K562 (cell line): ENCODE measurements around the gene TNFSF18. TPM values are rescaled to one million over a fixed set of nuclear protein-coding genes. Genes with fewer than 3 reads are reported as not detected.

Experiments used
- C11orf30 ChIP-seq: fragments of 450-650 bp; IDR thresholded peaks from 2 replicates; pipeline ENCODE4 v1.6.1; 2016; ENCODE audit warnings: low read depth, mild to moderate bottlenecking
- CBX2 ChIP-seq: fragments of 200-600 bp; sonication (generic); IDR thresholded peaks from one replicate; pipeline ENCODE4 v1.6.1; 2012; ENCODE audit warnings: mild to moderate bottlenecking, low read length, inconsistent platforms; ENCODE audit not compliant: insufficient read depth, poor library complexity, severe bottlenecking
- CBX8 ChIP-seq: fragments of 200-600 bp; sonication (generic); IDR thresholded peaks from 2 replicates; pipeline ENCODE4 v1.6.1; 2012; ENCODE audit warnings: borderline replicate concordance, mixed run types, low read depth, mild to moderate bottlenecking, moderate library complexity, mixed read lengths, low read length, control low read depth, inconsistent platforms; ENCODE audit not compliant: poor library complexity, severe bottlenecking; ENCODE audit errors: extremely low read depth
- CEBPG ChIP-seq, 3 experiments: fragments of 200-800 bp in 1 of 3; sonication (Bioruptor generic) in 1 of 3; sonication (generic) in 1 of 3; formaldehyde crosslinking in 1 of 3; IDR thresholded peaks in 2 of 3; conservative IDR thresholded peaks in 1 of 3; 2 replicates each; pipeline versions ENCODE4 v1.6.1 to v1.8.0; 2016 to 2022; ENCODE audit warnings: missing compliant biosample characterization in 2 of 3, missing genetic modification characterization in 2 of 3, mild to moderate bottlenecking in 1 of 3, missing genetic modification reagents in 1 of 3
- EGR1 ChIP-seq: fragments of 450-650 bp; conservative IDR thresholded peaks from 2 replicates; pipeline ENCODE4 v1.6.1; 2017; ENCODE audit warnings: mild to moderate bottlenecking
- FOSL1 ChIP-seq: fragments of 200-800 bp; sonication (Bioruptor generic); conservative IDR thresholded peaks from 2 replicates; pipeline ENCODE4 v1.6.1; 2016; ENCODE audit warnings: missing genetic modification characterization, missing compliant biosample characterization
- GATAD2B ChIP-seq: fragments of 450-650 bp; IDR thresholded peaks from 2 replicates; pipeline ENCODE4 v1.6.1; 2017; ENCODE audit warnings: mild to moderate bottlenecking, borderline replicate concordance
- HOXB6 ChIP-seq: fragments of 250-450 bp; sonication (Bioruptor Pico); IDR thresholded peaks from 2 replicates; pipeline ENCODE4 v1.5.1; 2022; ENCODE audit warnings: mild to moderate bottlenecking, borderline replicate concordance
- MAFG ChIP-seq: fragments of 450-650 bp; conservative IDR thresholded peaks from 2 replicates; pipeline ENCODE4 v1.6.1; 2016; ENCODE audit warnings: missing genetic modification characterization, missing compliant biosample characterization
- MBD2 ChIP-seq: sonication (generic); IDR thresholded peaks from 2 replicates; pipeline ENCODE4 v1.6.1; 2016; ENCODE audit warnings: low read depth, borderline replicate concordance
- PCBP2 ChIP-seq: fragments of 200-400 bp; formaldehyde crosslinking; IDR thresholded peaks from 2 replicates; pipeline ENCODE4 v1.6.1; 2018; ENCODE audit warnings: low read length, low read depth, mild to moderate bottlenecking, moderate library complexity; ENCODE audit not compliant: poor library complexity, severe bottlenecking
- RAD51 ChIP-seq: fragments of 450-650 bp; IDR thresholded peaks from 2 replicates; pipeline ENCODE4 v1.7.1; 2016; ENCODE audit warnings: low read depth, mild to moderate bottlenecking, borderline replicate concordance
- TCF7 ChIP-seq: sonication (generic); IDR thresholded peaks from 2 replicates; pipeline ENCODE4 v1.6.1; 2016; ENCODE audit warnings: antibody characterized with exemption, borderline replicate concordance
- TCF7L2 ChIP-seq: fragments of 150-350 bp; IDR thresholded peaks from 2 replicates; pipeline ENCODE4 v1.6.1; 2016; ENCODE audit warnings: low read depth, mild to moderate bottlenecking, low read length, moderate library complexity
- ZNF212 ChIP-seq: fragments of 450-650 bp; formaldehyde crosslinking; IDR thresholded peaks from 2 replicates; pipeline ENCODE4 v1.4.0; 2020; ENCODE audit warnings: mild to moderate bottlenecking
- ZNF263 ChIP-seq: sonication (generic); formaldehyde crosslinking; IDR thresholded peaks from 2 replicates; pipeline ENCODE4 v1.8.0; 2022; ENCODE audit warnings: mild to moderate bottlenecking, missing genetic modification reagents, borderline replicate concordance
- ZNF311 ChIP-seq: fragments of 250-450 bp; sonication (Bioruptor Pico); IDR thresholded peaks from 2 replicates; pipeline ENCODE4 v1.4.0; 2020; ENCODE audit warnings: mild to moderate bottlenecking, moderate library complexity
- ZNF316 ChIP-seq: fragments of 450-650 bp; IDR thresholded peaks from 2 replicates; pipeline ENCODE4 v1.6.1; 2016
- ZNF395 ChIP-seq: fragments of 200-800 bp; sonication (Bioruptor generic); IDR thresholded peaks from 2 replicates; pipeline ENCODE4 v1.6.1; 2017; ENCODE audit warnings: missing genetic modification characterization, missing compliant biosample characterization
- ZNF707 ChIP-seq: fragments of 250-450 bp; sonication (Bioruptor Pico); conservative IDR thresholded peaks from 2 replicates; pipeline ENCODE4 v1.8.0; 2022; ENCODE audit warnings: inconsistent platforms, mild to moderate bottlenecking, moderate library complexity
- ZNF785 ChIP-seq: fragments of 250-450 bp; sonication (Bioruptor Pico); IDR thresholded peaks from 2 replicates; pipeline ENCODE4 v1.4.0; 2020; ENCODE audit warnings: mild to moderate bottlenecking
- polyA plus RNA-seq, 8 experiments: library from polyadenylated mRNA; depleted of rRNA in 4 of 8; stranded (reverse) in 5 of 8; unstranded in 3 of 8; fragments of >200 nt; fragmentation: Nextera tagmentation in 2 of 8; fragmentation: Illumina TruSeq in 1 of 8; extraction: Ambion mirVana in 2 of 8; extraction: Trizol in 1 of 8; gene quantifications; 2 replicates each; pipeline versions ENCODE4 v1.2.1 to v1.2.3, GENCODE V29; 2011 to 2014; ENCODE audit warnings: inconsistent platforms in 1 of 8, missing spikeins in 1 of 8
- total RNA-seq, 7 experiments: library from RNA; depleted of rRNA in 6 of 7; stranded (reverse); fragments of >200 nt in 6 of 7; fragmentation: Illumina TruSeq in 2 of 7; extraction: Trizol in 2 of 7; gene quantifications; 2 replicates each; pipeline versions ENCODE4 v1.2.1 to v1.2.3, GENCODE V29; 2011 to 2021; ENCODE audit warnings: low replicate concordance in 1 of 7
- TF ChIP-seq, protein P1 (sequence below): fragments of 450-650 bp; IDR thresholded peaks from 2 replicates; pipeline ENCODE4 v1.6.1; 2016
- TF ChIP-seq, protein P2 (sequence below): sonication (generic); formaldehyde crosslinking; IDR thresholded peaks from 2 replicates; pipeline ENCODE4 v1.8.1; 2023; ENCODE audit warnings: mild to moderate bottlenecking, missing genetic modification reagents, moderate library complexity

Gene TNFSF18
- total and polyA plus RNA-seq, 9 of the 15 experiments (the other 6 are each of a cell fraction or from before 2014, with no cell fraction given) = not detected

GRCh38 chr1:173002891-173003838, 47.6 kb downstream of the TNFSF18 start (continued):
- peak; percentile 36; the same call in 1 of the 2 replicates for TF ChIP-seq FOSL1 (tag)
- no peak for TF ChIP-seq ZNF395 (CRISPR knock-in tag)
- TF ChIP-seq CBX2 = no peak
- TF ChIP-seq ZNF785 (CRISPR knock-in tag) = no peak
- peak; percentile 55; the same call in 1 of the 2 replicates for TF ChIP-seq C11orf30
- TF ChIP-seq RAD51 = no peak
- TF ChIP-seq ZNF263 (CRISPR knock-in tag) = no peak
- no peak for TF ChIP-seq HOXB6 (CRISPR knock-in tag)
- TF ChIP-seq CBX8 = no peak
- TF ChIP-seq, protein P1, sequence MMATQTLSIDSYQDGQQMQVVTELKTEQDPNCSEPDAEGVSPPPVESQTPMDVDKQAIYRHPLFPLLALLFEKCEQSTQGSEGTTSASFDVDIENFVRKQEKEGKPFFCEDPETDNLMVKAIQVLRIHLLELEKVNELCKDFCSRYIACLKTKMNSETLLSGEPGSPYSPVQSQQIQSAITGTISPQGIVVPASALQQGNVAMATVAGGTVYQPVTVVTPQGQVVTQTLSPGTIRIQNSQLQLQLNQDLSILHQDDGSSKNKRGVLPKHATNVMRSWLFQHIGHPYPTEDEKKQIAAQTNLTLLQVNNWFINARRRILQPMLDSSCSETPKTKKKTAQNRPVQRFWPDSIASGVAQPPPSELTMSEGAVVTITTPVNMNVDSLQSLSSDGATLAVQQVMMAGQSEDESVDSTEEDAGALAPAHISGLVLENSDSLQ = no peak
- TF ChIP-seq ZNF212 (CRISPR knock-in tag) = no peak
- no peak for TF ChIP-seq TCF7L2
- TF ChIP-seq ZNF311 (CRISPR knock-in tag) = no peak
- no peak for TF ChIP-seq TCF7
- no peak for TF ChIP-seq GATAD2B
- no peak for TF ChIP-seq PCBP2
- no peak for TF ChIP-seq MAFG
- no peak for TF ChIP-seq ZNF707 (CRISPR knock-in tag)
- peak; percentile 68 for TF ChIP-seq ZNF316
- TF ChIP-seq EGR1 = no peak
- TF ChIP-seq MBD2 = no peak
- TF ChIP-seq, protein P2, sequence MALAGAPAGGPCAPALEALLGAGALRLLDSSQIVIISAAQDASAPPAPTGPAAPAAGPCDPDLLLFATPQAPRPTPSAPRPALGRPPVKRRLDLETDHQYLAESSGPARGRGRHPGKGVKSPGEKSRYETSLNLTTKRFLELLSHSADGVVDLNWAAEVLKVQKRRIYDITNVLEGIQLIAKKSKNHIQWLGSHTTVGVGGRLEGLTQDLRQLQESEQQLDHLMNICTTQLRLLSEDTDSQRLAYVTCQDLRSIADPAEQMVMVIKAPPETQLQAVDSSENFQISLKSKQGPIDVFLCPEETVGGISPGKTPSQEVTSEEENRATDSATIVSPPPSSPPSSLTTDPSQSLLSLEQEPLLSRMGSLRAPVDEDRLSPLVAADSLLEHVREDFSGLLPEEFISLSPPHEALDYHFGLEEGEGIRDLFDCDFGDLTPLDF (CRISPR knock-in tag) = no peak
- no peak for TF ChIP-seq CEBPG (CRISPR knock-in tag; IDR thresholded peaks at IDR 0.05)
- peak in 1 of 2 experiments; percentile 67; a peak in 2 of 4 replicates for TF ChIP-seq CEBPG (tag; conservative IDR thresholded peaks at IDR 0.05 in 1 of 2, IDR thresholded peaks at IDR 0.05 in 1 of 2)
